ENCODE results near the gene LRRC63. TPM values are rescaled to one million over a fixed set of nuclear protein-coding genes. Genes with fewer than 3 reads are reported as not detected.

LRRC63 gene
- total and polyA plus RNA-seq, 7 donors: 0.03 to 0.04 TPM; not detected in 5

DNA sequence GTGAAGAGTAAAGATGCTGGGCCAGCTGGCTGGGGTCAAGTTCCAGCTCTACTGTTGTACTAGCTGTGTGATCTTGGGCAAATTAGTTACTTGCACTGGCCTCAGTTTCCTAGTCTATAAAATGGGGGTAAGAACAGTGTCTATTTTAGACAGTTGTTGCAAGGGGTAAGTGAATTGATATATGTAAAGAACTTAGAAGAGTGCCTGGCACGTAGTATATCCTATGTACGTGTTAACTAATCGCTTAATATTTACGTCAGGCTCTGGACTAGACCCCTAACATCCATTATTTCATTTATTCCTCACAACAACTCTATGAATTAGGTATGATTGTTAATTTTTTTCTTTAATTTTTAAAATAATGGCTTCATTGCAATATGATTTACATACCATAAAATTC, 26.1 kb upstream of the LRRC63 start:
- intact Hi-C loops (cut with DNase I): no loop called here
- Histone ChIP-seq H3K4me3 (no peak overlapping the region), H3K9me3 (no peaks in the 10 kb centered on the region), H3K27ac (no peak overlapping the region), H3K27me3 (ENCODE audit: insufficient read depth in 3 of 3, low read length in 2 of 3) (peaks cover 0 to 5% (median 0%) of the 10 kb centered on the region in 3 donors), H3K4me1 (no peaks in the 10 kb centered on the region), H3K36me3 (ENCODE audit: insufficient read depth in 1 of 2, low read depth in 1 of 2) (no peaks in the 10 kb centered on the region)
- 82 to 87% (median 84%) methylated on average over 4 of the region's 4 CpGs for WGBS, 3 donors
- ATAC-seq: no peak
- TF ChIP-seq, protein P1, sequence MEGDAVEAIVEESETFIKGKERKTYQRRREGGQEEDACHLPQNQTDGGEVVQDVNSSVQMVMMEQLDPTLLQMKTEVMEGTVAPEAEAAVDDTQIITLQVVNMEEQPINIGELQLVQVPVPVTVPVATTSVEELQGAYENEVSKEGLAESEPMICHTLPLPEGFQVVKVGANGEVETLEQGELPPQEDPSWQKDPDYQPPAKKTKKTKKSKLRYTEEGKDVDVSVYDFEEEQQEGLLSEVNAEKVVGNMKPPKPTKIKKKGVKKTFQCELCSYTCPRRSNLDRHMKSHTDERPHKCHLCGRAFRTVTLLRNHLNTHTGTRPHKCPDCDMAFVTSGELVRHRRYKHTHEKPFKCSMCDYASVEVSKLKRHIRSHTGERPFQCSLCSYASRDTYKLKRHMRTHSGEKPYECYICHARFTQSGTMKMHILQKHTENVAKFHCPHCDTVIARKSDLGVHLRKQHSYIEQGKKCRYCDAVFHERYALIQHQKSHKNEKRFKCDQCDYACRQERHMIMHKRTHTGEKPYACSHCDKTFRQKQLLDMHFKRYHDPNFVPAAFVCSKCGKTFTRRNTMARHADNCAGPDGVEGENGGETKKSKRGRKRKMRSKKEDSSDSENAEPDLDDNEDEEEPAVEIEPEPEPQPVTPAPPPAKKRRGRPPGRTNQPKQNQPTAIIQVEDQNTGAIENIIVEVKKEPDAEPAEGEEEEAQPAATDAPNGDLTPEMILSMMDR (IDR thresholded peaks at IDR 0.05): no peak
- DNase-seq: no peak

DNA sequence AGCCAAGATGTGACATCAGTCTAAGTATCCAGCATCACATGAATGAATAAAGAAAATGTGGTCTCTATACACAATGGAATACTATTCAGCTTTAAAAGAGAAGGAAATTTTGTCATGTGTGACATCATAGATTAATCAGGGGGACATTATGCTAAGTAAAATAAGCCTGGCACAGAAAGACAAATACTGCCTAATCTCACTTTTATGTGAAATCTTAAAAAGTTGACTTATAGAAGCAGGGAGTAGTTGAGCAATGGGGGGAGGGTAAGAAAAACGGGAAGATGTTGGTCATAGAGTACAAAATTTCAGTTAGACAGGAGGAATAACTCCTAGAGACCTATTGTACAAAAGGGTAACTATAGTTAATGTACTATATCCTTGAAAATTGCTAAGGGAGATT, 19.3 kb upstream of the LRRC63 start:
- no peak for ATAC-seq

DNA sequence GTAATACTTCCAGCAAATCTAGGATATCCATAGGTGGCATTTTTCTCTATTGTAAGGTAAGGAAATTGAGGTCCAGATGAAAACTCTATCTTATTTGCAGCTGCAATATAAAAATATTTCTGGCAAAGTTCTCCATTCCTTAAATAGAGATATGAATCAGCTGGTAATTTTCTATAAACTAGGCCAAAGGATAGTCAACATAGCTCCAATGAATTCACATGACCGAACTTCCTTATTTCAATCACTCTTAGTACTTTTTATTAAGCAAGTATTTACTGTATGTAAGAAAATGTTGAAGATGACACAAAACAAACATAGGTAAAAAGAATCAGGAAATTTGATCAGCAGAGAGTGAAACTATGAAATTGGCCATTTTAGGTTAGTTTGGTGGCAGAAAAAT, 16.7 kb upstream of the LRRC63 start:
- Histone ChIP-seq H3K4me1 (no peaks in the 10 kb centered on the region), H3K27me3 (ENCODE audit: insufficient read depth in 3 of 3, low read length in 2 of 3) (peaks cover 0 to 2% (median 0%) of the 10 kb centered on the region in 3 donors), H3K4me3 (no peak overlapping the region), H3K36me3 (ENCODE audit: insufficient read depth in 1 of 2, low read depth in 1 of 2) (no peaks in the 10 kb centered on the region), H3K9me3 (no peaks in the 10 kb centered on the region), H3K27ac (no peak overlapping the region)
- ATAC-seq (no peak), DNase-seq (no peak)
- TF ChIP-seq, protein P1 (IDR thresholded peaks at IDR 0.05): no peak
- intact Hi-C loops (cut with DNase I): no loop called here
- 90 to 95% (median 94%) methylated on average over 1 of the region's 1 CpG for WGBS, 3 donors

More for the DNA sequence above, 19.3 kb upstream of the LRRC63 start:
- TF ChIP-seq, protein P1 (IDR thresholded peaks at IDR 0.05): no peak
- WGBS, 3 donors: 35 to 45% (median 35%) methylated on average over 1 of the region's 1 CpG
- no peak overlapping the region for H3K27ac ChIP-seq
- no peak overlapping the region for H3K4me3 ChIP-seq
- no peaks in the 10 kb centered on the region for H3K9me3 ChIP-seq
- intact Hi-C loops (cut with DNase I): no loop called here
- H3K27me3 ChIP-seq (ENCODE audit: insufficient read depth in 3 of 3, low read length in 2 of 3): peaks cover 0 to 2% (median 0%) of the 10 kb centered on the region in 3 donors
- no peaks in the 10 kb centered on the region for H3K36me3 ChIP-seq (ENCODE audit: insufficient read depth in 1 of 2, low read depth in 1 of 2)
- no peak for DNase-seq
- H3K4me1 ChIP-seq: no peaks in the 10 kb centered on the region

DNA sequence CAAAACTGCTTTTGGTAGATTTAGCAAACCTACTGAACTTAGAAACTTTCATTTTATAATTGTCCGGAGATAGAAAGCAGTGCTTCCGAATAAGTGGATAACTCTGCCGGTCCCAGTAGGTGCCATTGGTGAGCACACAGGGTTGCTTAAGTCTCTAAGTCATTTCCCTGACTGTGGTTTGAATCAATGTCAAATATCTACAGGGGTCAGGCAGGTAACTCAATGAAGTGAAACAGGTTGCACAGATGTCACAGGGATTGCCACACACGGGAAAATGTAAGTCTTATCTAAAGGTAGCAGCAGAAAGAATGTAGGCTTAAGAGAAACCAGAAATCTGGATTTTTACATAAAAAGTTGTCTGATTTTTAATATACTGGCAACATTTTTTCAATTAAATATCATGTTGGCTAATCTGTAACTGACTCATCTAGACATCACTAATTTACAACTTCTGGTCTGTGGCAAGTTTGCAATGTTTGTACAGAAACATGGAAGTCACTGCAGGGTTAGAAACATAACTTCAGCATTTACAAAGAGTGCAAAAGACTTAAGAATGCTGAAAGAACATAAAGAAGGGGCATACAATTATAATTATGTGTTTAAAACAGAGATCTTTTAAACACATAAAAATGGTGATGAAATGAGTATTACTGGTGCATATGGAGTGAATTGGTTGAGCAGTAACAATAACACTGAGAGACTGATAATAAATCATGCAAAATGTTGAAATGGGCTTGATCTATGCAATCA, 14.3 kb upstream of the LRRC63 start:
- no peak overlapping the region for H3K27ac ChIP-seq
- no peak for ATAC-seq
- no peaks in the 10 kb centered on the region for H3K36me3 ChIP-seq (ENCODE audit: insufficient read depth in 1 of 2, low read depth in 1 of 2)
- H3K9me3 ChIP-seq: no peaks in the 10 kb centered on the region
- H3K27me3 ChIP-seq (ENCODE audit: insufficient read depth in 3 of 3, low read length in 2 of 3): no peaks in the 10 kb centered on the region
- DNase-seq: no peak
- intact Hi-C loops (cut with DNase I): no loop called here
- no peaks in the 10 kb centered on the region for H3K4me1 ChIP-seq
- 85 to 89% (median 87%) methylated on average over 4 of the region's 4 CpGs for WGBS, 3 donors
- H3K4me3 ChIP-seq: no peak overlapping the region
- TF ChIP-seq, protein P1 (IDR thresholded peaks at IDR 0.05): no peak
